Measurements from ENCODE around the gene STX5.

Gene STX5

GRCh38 chr11:62831520-62832335 is at the start of gene STX5:
STX5 (minus strand) TSS chr11:62832051; CDS start chr11:62831243, 808 bp downstream.
- peaks cover 4% of the 10 kb centered on the region; the same call in 1 of the 2 replicates for H3K4me1 ChIP-seq (ENCODE audit: control insufficient read depth, insufficient read depth, low read length)
- peaks cover 53% of the 10 kb centered on the region for H3K36me3 ChIP-seq (ENCODE audit: control insufficient read depth, insufficient read depth, low read length)
- no peaks in the 10 kb centered on the region for H3K9me3 ChIP-seq (ENCODE audit: control insufficient read depth, insufficient read depth, low read depth, low read length)
- H3K27ac ChIP-seq (ENCODE audit: low read depth, low read length) = peak within 1 kb of the TSS; percentile 97
- peak within 1 kb of the TSS; percentile 97 for H3K9ac ChIP-seq (ENCODE audit: low read length)
- no peaks in the 10 kb centered on the region for H3K27me3 ChIP-seq (ENCODE audit: control insufficient read depth, insufficient read depth, low read length)
- H3K4me3 ChIP-seq (ENCODE audit: low read depth, low read length) = peak within 1 kb of the TSS; percentile 92

- H3K27ac ChIP-seq (ENCODE audit: low read depth, low read length) = peak within 1 kb of the TSS; percentile 98
- H3K36me3 ChIP-seq (ENCODE audit: control insufficient read depth, insufficient read depth, low read length) = peaks cover 85% of the 10 kb centered on the region
- peaks cover 39% of the 10 kb centered on the region for H3K4me1 ChIP-seq (ENCODE audit: control insufficient read depth, insufficient read depth, low read length)
- H3K9ac ChIP-seq (ENCODE audit: low read length) = peak within 1 kb of the TSS; percentile 98
- H3K9me3 ChIP-seq (ENCODE audit: control insufficient read depth, insufficient read depth, low read depth, low read length) = no peaks in the 10 kb centered on the region
- H3K27me3 ChIP-seq (ENCODE audit: control insufficient read depth, insufficient read depth, low read length) = no peaks in the 10 kb centered on the region
- H3K4me3 ChIP-seq (ENCODE audit: low read depth, low read length) = peak within 1 kb of the TSS; percentile 93
Observed at GRCh38 chr11:62880803-62881578, 49.1 kb upstream of the STX5 start, which contains the start of gene SLC3A2. SLC3A2 (plus strand) TSS chr11:62880896; CDS start chr11:62881024, 128 bp downstream.

- Histone ChIP-seq H3K4me1 (ENCODE audit: control insufficient read depth, insufficient read depth, low read length) (peaks cover 42% of the 10 kb centered on the region), H3K4me3 (ENCODE audit: low read depth, low read length) (peak overlapping the region; percentile 93), H3K27ac (ENCODE audit: low read depth, low read length) (peak overlapping the region; percentile 98; the same call in 1 of the 2 replicates), H3K9ac (ENCODE audit: low read length) (peak overlapping the region; percentile 98), H3K27me3 (ENCODE audit: control insufficient read depth, insufficient read depth, low read length) (no peaks in the 10 kb centered on the region), H3K36me3 (ENCODE audit: control insufficient read depth, insufficient read depth, low read length) (peaks cover 82% of the 10 kb centered on the region), H3K9me3 (ENCODE audit: control insufficient read depth, insufficient read depth, low read depth, low read length) (no peaks in the 10 kb centered on the region)
Observed at GRCh38 chr11:62880231-62880802, 48.5 kb upstream of the STX5 start.

- Histone ChIP-seq H3K27ac (ENCODE audit: low read depth, low read length) (no peak overlapping the region; the same call in 1 of the 2 replicates), H3K4me1 (ENCODE audit: control insufficient read depth, insufficient read depth, low read length) (peaks cover 38% of the 10 kb centered on the region), H3K36me3 (ENCODE audit: control insufficient read depth, insufficient read depth, low read length) (peaks cover 81% of the 10 kb centered on the region), H3K9ac (ENCODE audit: low read length) (peak overlapping the region; percentile 98), H3K27me3 (ENCODE audit: control insufficient read depth, insufficient read depth, low read length) (no peaks in the 10 kb centered on the region), H3K9me3 (ENCODE audit: control insufficient read depth, insufficient read depth, low read depth, low read length) (no peaks in the 10 kb centered on the region), H3K4me3 (ENCODE audit: low read depth, low read length) (peak overlapping the region; percentile 93)
Observed at GRCh38 chr11:62879235-62879978, 47.6 kb upstream of the STX5 start.

- Histone ChIP-seq H3K36me3 (ENCODE audit: control insufficient read depth, insufficient read depth, low read length) (peaks cover 78% of the 10 kb centered on the region), H3K27me3 (ENCODE audit: control insufficient read depth, insufficient read depth, low read length) (no peaks in the 10 kb centered on the region), H3K4me1 (ENCODE audit: control insufficient read depth, insufficient read depth, low read length) (peaks cover 18% of the 10 kb centered on the region), H3K9me3 (ENCODE audit: control insufficient read depth, insufficient read depth, low read depth, low read length) (no peaks in the 10 kb centered on the region), H3K9ac (ENCODE audit: low read length) (no peak overlapping the region), H3K27ac (ENCODE audit: low read depth, low read length) (no peak overlapping the region), H3K4me3 (ENCODE audit: low read depth, low read length) (no peak overlapping the region)
Observed at GRCh38 chr11:62876712-62877111, 44.9 kb upstream of the STX5 start.

GRCh38 chr11:62875698-62876478 is 44.0 kb upstream of the STX5 start:
- H3K27me3 ChIP-seq (ENCODE audit: control insufficient read depth, insufficient read depth, low read length) = no peaks in the 10 kb centered on the region
- peaks cover 74% of the 10 kb centered on the region for H3K36me3 ChIP-seq (ENCODE audit: control insufficient read depth, insufficient read depth, low read length)
- no peaks in the 10 kb centered on the region for H3K9me3 ChIP-seq (ENCODE audit: control insufficient read depth, insufficient read depth, low read depth, low read length)
- no peak overlapping the region for H3K4me3 ChIP-seq (ENCODE audit: low read depth, low read length)
- H3K4me1 ChIP-seq (ENCODE audit: control insufficient read depth, insufficient read depth, low read length) = peaks cover 18% of the 10 kb centered on the region
- H3K9ac ChIP-seq (ENCODE audit: low read length) = peak overlapping the region; percentile 10
- H3K27ac ChIP-seq (ENCODE audit: low read depth, low read length) = no peak overlapping the region

GRCh38 chr11:62874851-62875250 is 43.0 kb upstream of the STX5 start:
- Histone ChIP-seq H3K27ac (ENCODE audit: low read depth, low read length) (no peak overlapping the region), H3K4me3 (ENCODE audit: low read depth, low read length) (no peak overlapping the region), H3K9me3 (ENCODE audit: control insufficient read depth, insufficient read depth, low read depth, low read length) (no peaks in the 10 kb centered on the region), H3K9ac (ENCODE audit: low read length) (no peak overlapping the region), H3K27me3 (ENCODE audit: control insufficient read depth, insufficient read depth, low read length) (no peaks in the 10 kb centered on the region), H3K4me1 (ENCODE audit: control insufficient read depth, insufficient read depth, low read length) (peaks cover 12% of the 10 kb centered on the region), H3K36me3 (ENCODE audit: control insufficient read depth, insufficient read depth, low read length) (peaks cover 71% of the 10 kb centered on the region)

- no peak overlapping the region for H3K4me3 ChIP-seq (ENCODE audit: low read depth, low read length)
- H3K27me3 ChIP-seq (ENCODE audit: control insufficient read depth, insufficient read depth, low read length) = no peaks in the 10 kb centered on the region
- no peak overlapping the region for H3K9ac ChIP-seq (ENCODE audit: low read length)
- H3K27ac ChIP-seq (ENCODE audit: low read depth, low read length) = no peak overlapping the region
- H3K36me3 ChIP-seq (ENCODE audit: control insufficient read depth, insufficient read depth, low read length) = peaks cover 43% of the 10 kb centered on the region
- H3K4me1 ChIP-seq (ENCODE audit: control insufficient read depth, insufficient read depth, low read length) = peaks cover 29% of the 10 kb centered on the region
- no peaks in the 10 kb centered on the region for H3K9me3 ChIP-seq (ENCODE audit: control insufficient read depth, insufficient read depth, low read depth, low read length)
Observed at GRCh38 chr11:62865635-62866034, 33.8 kb upstream of the STX5 start.

GRCh38 chr11:62863687-62864335 is 32.0 kb upstream of the STX5 start:
- peaks cover 35% of the 10 kb centered on the region for H3K4me1 ChIP-seq (ENCODE audit: control insufficient read depth, insufficient read depth, low read length)
- peaks cover 43% of the 10 kb centered on the region for H3K36me3 ChIP-seq (ENCODE audit: control insufficient read depth, insufficient read depth, low read length)
- H3K9me3 ChIP-seq (ENCODE audit: control insufficient read depth, insufficient read depth, low read depth, low read length) = no peaks in the 10 kb centered on the region
- H3K27ac ChIP-seq (ENCODE audit: low read depth, low read length) = no peak overlapping the region
- H3K27me3 ChIP-seq (ENCODE audit: control insufficient read depth, insufficient read depth, low read length) = no peaks in the 10 kb centered on the region
- no peak overlapping the region for H3K4me3 ChIP-seq (ENCODE audit: low read depth, low read length)
- H3K9ac ChIP-seq (ENCODE audit: low read length) = no peak overlapping the region

All from HUES6 (cell line).